Measurements from ENCODE around the gene USP47.

USP47 gene

GRCh38 chr11:11866203-11866602 lies 24.4 kb downstream of the USP47 start:
- DNase-seq, result no peak

GRCh38 chr11:11867720-11868119 lies 25.9 kb downstream of the USP47 start:
- no peak for DNase-seq

- DNase-seq, result peak; percentile 11
Observed at GRCh38 chr11:11871991-11872401, 30.2 kb downstream of the USP47 start.

GRCh38 chr11:11876458-11876857 lies 34.7 kb downstream of the USP47 start:
- DNase-seq, result no peak

- no peak for DNase-seq
Observed at GRCh38 chr11:11880179-11880578, 38.4 kb downstream of the USP47 start.

GRCh38 chr11:11882539-11882938 lies 40.8 kb downstream of the USP47 start:
- DNase-seq, result no peak

- no peak for DNase-seq
Observed at GRCh38 chr11:11884351-11884750, 42.6 kb downstream of the USP47 start.

GRCh38 chr11:11884774-11885481 lies 43.2 kb downstream of the USP47 start:
- DNase-seq, result no peak

GRCh38 chr11:11894486-11894885 lies 52.7 kb downstream of the USP47 start:
- DNase-seq, result no peak

GRCh38 chr11:11895672-11896071 lies 53.9 kb downstream of the USP47 start:
- DNase-seq, result no peak

- no peak for DNase-seq
Observed at GRCh38 chr11:11898648-11899047, 56.9 kb downstream of the USP47 start.

- DNase-seq, result no peak
Observed at GRCh38 chr11:11899401-11899800, 57.6 kb downstream of the USP47 start.

- DNase-seq, result no peak
Observed at GRCh38 chr11:11901929-11902328, 60.2 kb downstream of the USP47 start.

- no peak for DNase-seq
Observed at GRCh38 chr11:11909727-11910126, 68.0 kb downstream of the USP47 start.

GRCh38 chr11:11910541-11910940 lies 68.8 kb downstream of the USP47 start:
- no peak for DNase-seq

- DNase-seq, result no peak
Observed at GRCh38 chr11:11913395-11913794, 71.6 kb downstream of the USP47 start.

- no peak for DNase-seq
Observed at GRCh38 chr11:11915625-11916024, 73.9 kb downstream of the USP47 start.

- no peak for DNase-seq
Observed at GRCh38 chr11:11916981-11917399, 75.2 kb downstream of the USP47 start.

GRCh38 chr11:11923828-11924227 lies 82.1 kb downstream of the USP47 start:
- DNase-seq, result no peak

GRCh38 chr11:11929920-11930319 lies 88.1 kb downstream of the USP47 start:
- no peak for DNase-seq

GRCh38 chr11:11931461-11932055 lies 89.8 kb downstream of the USP47 start:
- peak; percentile 27 for DNase-seq

- DNase-seq, result no peak
Observed at GRCh38 chr11:11935536-11935935, 93.8 kb downstream of the USP47 start.

- DNase-seq, result no peak
Observed at GRCh38 chr11:11937433-11937832, 95.7 kb downstream of the USP47 start.

GRCh38 chr11:11937957-11938356 lies 96.2 kb downstream of the USP47 start:
- DNase-seq, result no peak

GRCh38 chr11:11940551-11940950 lies 98.8 kb downstream of the USP47 start:
- no peak for DNase-seq

Data from retina (tissue), 1 donor.